ENCODE measurements around the gene RFK. TPM values are rescaled to one million over a fixed set of nuclear protein-coding genes. Genes with fewer than 3 reads are reported as not detected.
"Not testable (repeated sequence)": the region's sequence is repeated elsewhere in the genome, so short reads cannot be mapped to it uniquely, and the experiment has no call there.

The RFK gene
- total RNA-seq, 1 experiment from 2014 or later, result 12.4 TPM

GRCh38 chr9:76438841-76439588 lies 44.8 kb upstream of the RFK start:
- Mint-ChIP-seq H3K9me3 (ENCODE audit: unreplicated experiment) (no peaks in the 10 kb centered on the region), H3K4me3 (ENCODE audit: unreplicated experiment) (no peak overlapping the region), H3K27ac (ENCODE audit: unreplicated experiment) (no peak overlapping the region), H3K27me3 (ENCODE audit: insufficient read depth, unreplicated experiment) (no peaks in the 10 kb centered on the region), H3K36me3 (ENCODE audit: insufficient read depth, unreplicated experiment) (no peaks in the 10 kb centered on the region), H3K4me1 (ENCODE audit: low read depth, unreplicated experiment) (peaks cover 4% of the 10 kb centered on the region)
- no peak overlapping the region for H3K4me3 ChIP-seq (ENCODE audit: low read depth, low read length)
- ChIA-PET POLR2A (no interaction called here), CTCF (no interaction called here)
- intact Hi-C loops (cut with micrococcal nuclease; ENCODE audit: unreplicated experiment), result no loop called here
- H3K36me3 ChIP-seq (ENCODE audit: control insufficient read depth, insufficient read depth, low read length), result no peaks in the 10 kb centered on the region
- no peaks in the 10 kb centered on the region for H3K27me3 ChIP-seq (replicated peaks; ENCODE audit: control insufficient read depth, insufficient read depth, low read length)
- H3K9me3 ChIP-seq, result no peaks in the 10 kb centered on the region
- no peak for DNase-seq
- no peaks in the 10 kb centered on the region for H3K4me1 ChIP-seq
- TF ChIP-seq CTCF (IDR thresholded peaks at IDR 0.05; ENCODE audit: insufficient read depth in 1 of 2, low read depth in 1 of 2, low read length in 1 of 2, severe bottlenecking in 1 of 2, unreplicated experiment in 1 of 2), result no peak
- BruUV-seq (replicated peaks), result no TSS peak

- BruUV-seq (replicated peaks); H3K36me3 Mint-ChIP-seq (ENCODE audit: insufficient read depth, unreplicated experiment); H3K27me3 ChIP-seq (replicated peaks; ENCODE audit: control insufficient read depth, insufficient read depth, low read length); intact Hi-C loops (cut with micrococcal nuclease; ENCODE audit: unreplicated experiment); H3K4me1 ChIP-seq; H3K36me3 ChIP-seq (ENCODE audit: control insufficient read depth, insufficient read depth, low read length); POLR2A ChIA-PET; H3K27me3 Mint-ChIP-seq (ENCODE audit: insufficient read depth, unreplicated experiment); CTCF ChIA-PET; DNase-seq; H3K9me3 Mint-ChIP-seq (ENCODE audit: unreplicated experiment); H3K4me3 Mint-ChIP-seq (ENCODE audit: unreplicated experiment); H3K4me1 Mint-ChIP-seq (ENCODE audit: low read depth, unreplicated experiment); H3K9me3 ChIP-seq; H3K27ac Mint-ChIP-seq (ENCODE audit: unreplicated experiment); H3K4me3 ChIP-seq (ENCODE audit: low read depth, low read length): not testable (repeated sequence)
These were observed 42.9 kb upstream of the RFK start for GRCh38 chr9:76437017-76437699.

- H3K27me3 ChIP-seq (replicated peaks; ENCODE audit: control insufficient read depth, insufficient read depth, low read length); H3K36me3 Mint-ChIP-seq (ENCODE audit: insufficient read depth, unreplicated experiment); H3K9me3 ChIP-seq; H3K27me3 Mint-ChIP-seq (ENCODE audit: insufficient read depth, unreplicated experiment); BruUV-seq (replicated peaks); H3K4me3 Mint-ChIP-seq (ENCODE audit: unreplicated experiment); H3K9me3 Mint-ChIP-seq (ENCODE audit: unreplicated experiment); H3K4me3 ChIP-seq (ENCODE audit: low read depth, low read length); H3K4me1 Mint-ChIP-seq (ENCODE audit: low read depth, unreplicated experiment); H3K36me3 ChIP-seq (ENCODE audit: control insufficient read depth, insufficient read depth, low read length); H3K27ac Mint-ChIP-seq (ENCODE audit: unreplicated experiment); H3K4me1 ChIP-seq; CTCF ChIA-PET; DNase-seq; intact Hi-C loops (cut with micrococcal nuclease; ENCODE audit: unreplicated experiment); POLR2A ChIA-PET: not testable (repeated sequence)
These were observed 40.7 kb upstream of the RFK start for GRCh38 chr9:76434897-76435296.

- H3K36me3 Mint-ChIP-seq (ENCODE audit: insufficient read depth, unreplicated experiment), result no peaks in the 10 kb centered on the region
- BruUV-seq (replicated peaks), result no TSS peak
- ChIA-PET CTCF (no interaction called here), POLR2A (no interaction called here)
- Histone ChIP-seq H3K27me3 (replicated peaks; ENCODE audit: control insufficient read depth, insufficient read depth, low read length) (no peaks in the 10 kb centered on the region), H3K4me3 (ENCODE audit: low read depth, low read length) (no peak overlapping the region), H3K9me3 (no peaks in the 10 kb centered on the region), H3K4me1 (no peaks in the 10 kb centered on the region), H3K36me3 (ENCODE audit: control insufficient read depth, insufficient read depth, low read length) (no peaks in the 10 kb centered on the region)
- H3K9me3 Mint-ChIP-seq (ENCODE audit: unreplicated experiment), result no peaks in the 10 kb centered on the region
- H3K27me3 Mint-ChIP-seq (ENCODE audit: insufficient read depth, unreplicated experiment), result no peaks in the 10 kb centered on the region
- intact Hi-C loops (cut with micrococcal nuclease; ENCODE audit: unreplicated experiment), result no loop called here
- no peak for DNase-seq
- H3K4me1 Mint-ChIP-seq (ENCODE audit: low read depth, unreplicated experiment), result no peaks in the 10 kb centered on the region
- no peak overlapping the region for H3K4me3 Mint-ChIP-seq (ENCODE audit: unreplicated experiment)
- no peak for TF ChIP-seq CTCF (IDR thresholded peaks at IDR 0.05; ENCODE audit: insufficient read depth in 1 of 2, low read depth in 1 of 2, low read length in 1 of 2, severe bottlenecking in 1 of 2, unreplicated experiment in 1 of 2)
- H3K27ac Mint-ChIP-seq (ENCODE audit: unreplicated experiment), result no peak overlapping the region
These were observed 39.6 kb upstream of the RFK start for GRCh38 chr9:76433836-76434235.

Data from Caco-2 (cell line).